DMS153 treated with DMSO at 0.1 percent for 48 hours (cell line): ENCODE measurements around the gene ARHGAP15.

Experiments
- DNase-seq: peaks from one replicate; lab custom pipeline; 2025; ENCODE audit not compliant: unreplicated experiment; lab: John Stamatoyannopoulos, UW

The ARHGAP15 gene

GRCh38 chr2:143334837-143335236 is 205.6 kb downstream of the ARHGAP15 start:
- no peak for DNase-seq

- no peak for DNase-seq
Observed at GRCh38 chr2:143336719-143337210, 207.5 kb downstream of the ARHGAP15 start.

GRCh38 chr2:143341478-143341877 is 212.3 kb downstream of the ARHGAP15 start:
- no peak for DNase-seq

GRCh38 chr2:143344780-143345179 is 215.6 kb downstream of the ARHGAP15 start:
- DNase-seq = no peak

GRCh38 chr2:143345887-143346787 is 216.9 kb downstream of the ARHGAP15 start:
- no peak for DNase-seq

GRCh38 chr2:143347271-143347695 is 218.1 kb downstream of the ARHGAP15 start:
- DNase-seq = no peak

GRCh38 chr2:143347901-143348414 is 218.7 kb downstream of the ARHGAP15 start:
- DNase-seq = no peak

GRCh38 chr2:143354050-143354750 is 225.0 kb downstream of the ARHGAP15 start:
- no peak for DNase-seq

- DNase-seq = no peak
Observed at GRCh38 chr2:143355870-143356269, 226.7 kb downstream of the ARHGAP15 start.

GRCh38 chr2:143356336-143356735 is 227.1 kb downstream of the ARHGAP15 start:
- DNase-seq = no peak

- DNase-seq = no peak
Observed at GRCh38 chr2:143356736-143357446, 227.7 kb downstream of the ARHGAP15 start.

GRCh38 chr2:143357966-143358365 is 228.7 kb downstream of the ARHGAP15 start:
- no peak for DNase-seq

GRCh38 chr2:143361346-143361745 is 232.1 kb downstream of the ARHGAP15 start:
- DNase-seq = no peak

- no peak for DNase-seq
Observed at GRCh38 chr2:143371616-143372015, 242.4 kb downstream of the ARHGAP15 start.

- no peak for DNase-seq
Observed at GRCh38 chr2:143375384-143375880, 246.2 kb downstream of the ARHGAP15 start.

GRCh38 chr2:143378996-143379395 is 249.8 kb downstream of the ARHGAP15 start:
- no peak for DNase-seq

- DNase-seq = no peak
Observed at GRCh38 chr2:143379955-143380354, 250.7 kb downstream of the ARHGAP15 start.

GRCh38 chr2:143382573-143382972 is 253.4 kb downstream of the ARHGAP15 start:
- no peak for DNase-seq

GRCh38 chr2:143383016-143383415 is 253.8 kb downstream of the ARHGAP15 start:
- no peak for DNase-seq

GRCh38 chr2:143384111-143384510 is 254.9 kb downstream of the ARHGAP15 start:
- no peak for DNase-seq

- no peak for DNase-seq
Observed at GRCh38 chr2:143390171-143390570, 261.0 kb downstream of the ARHGAP15 start.
